Heart left ventricle (tissue), 16 donors: ENCODE results near the gene ATP1B3. TPM values are rescaled to one million over a fixed set of nuclear protein-coding genes. Genes with fewer than 3 reads are reported as not detected.

Experiments used
- ATAC-seq, 4 donors: fragments of 200-7000 bp; cut with Tn5 transposase; one replicate each; pipeline ENCODE4 v1.9.1; 2020 to 2022; ENCODE audit warnings: moderate library complexity in 4 of 4, mild to moderate bottlenecking in 3 of 4, moderate number of reproducible peaks in 1 of 4
- DNase-seq, 5 donors: peaks; one replicate each; pipeline ENCODE4 v3.0.0-alpha.2; 2020
- H3K27ac ChIP-seq, 12 donors: fragments of 200-600 bp; sonication (generic) in 4 of 12; one replicate each; pipeline versions ENCODE4 v1.5.0 to v1.8.0; 2016 to 2022; ENCODE audit warnings: mild to moderate bottlenecking in 2 of 12
- H3K27me3 ChIP-seq, 9 donors: fragments of 200-600 bp; sonication (generic) in 2 of 9; one replicate each; pipeline versions ENCODE4 v1.5.1 to v1.8.0; 2016 to 2022; ENCODE audit warnings: mild to moderate bottlenecking in 3 of 9
- H3K36me3 ChIP-seq, 9 donors: fragments of 200-600 bp; sonication (generic) in 2 of 9; one replicate each; pipeline versions ENCODE4 v1.5.0 to v1.8.0; 2018 to 2022; ENCODE audit warnings: mild to moderate bottlenecking in 2 of 9
- H3K4me1 ChIP-seq, 12 donors: fragments of 200-600 bp; sonication (generic) in 4 of 12; one replicate each; pipeline versions ENCODE4 v1.5.0 to v1.8.0; 2016 to 2022; ENCODE audit warnings: mild to moderate bottlenecking in 3 of 12
- H3K4me3 ChIP-seq, 12 donors: fragments of 200-600 bp; sonication (generic) in 4 of 12; one replicate each; pipeline versions ENCODE4 v1.5.0 to v1.8.0; 2017 to 2022; ENCODE audit warnings: mild to moderate bottlenecking in 9 of 12, moderate library complexity in 4 of 12
- H3K9me3 ChIP-seq, 12 donors: fragments of 200-600 bp; sonication (generic) in 4 of 12; one replicate each; pipeline versions ENCODE4 v1.5.0 to v1.8.0; 2016 to 2022; ENCODE audit warnings: mild to moderate bottlenecking in 1 of 12
- CTCF ChIP-seq, 12 donors: fragments of 200-600 bp; sonication (generic) in 4 of 12; IDR thresholded peaks; one replicate each; pipeline versions ENCODE4 v1.5.0 to v1.8.0; 2018 to 2022; ENCODE audit warnings: antibody characterized with exemption in 12 of 12, mild to moderate bottlenecking in 5 of 12
- POLR2A ChIP-seq, 2 donors: fragments of 450-650 bp; IDR thresholded peaks; one replicate each; pipeline ENCODE4 v1.6.1; 2017; ENCODE audit warnings: antibody characterized with exemption in 2 of 2, mild to moderate bottlenecking in 2 of 2, moderate library complexity in 2 of 2
- WGBS, 4 donors: extraction: QIAGEN DNeasy Blood & Tissue Kit in 2 of 4; methylation state at CpG; one replicate each; pipeline versions ENCODE4 v1.1.5 to v1.1.7; 2013 to 2018; 5-methylcytosine and 5-hydroxymethylcytosine counted together
- intact Hi-C, 10 donors: fragments of 100-400 bp; cut with DNase I; formaldehyde crosslinking; loops; one replicate each; pipeline versions ENCODE4 v1.11.1 to v1.14.2; 2022
- polyA plus RNA-seq, 2 donors: library from polyadenylated mRNA; stranded (reverse); fragments of 200-250 nt; gene quantifications; one replicate each; pipeline ENCODE4 v1.2.3, GENCODE V29; 2013
- total RNA-seq, 9 donors: library from RNA; depleted of rRNA in 2 of 9; stranded (reverse); fragments of >200 nt in 2 of 9; fragmentation: NEBNext Ultra II Directional in 3 of 9; extraction: Animal tissue kit (Norgen Biotek cat#: 25700) in 3 of 9; gene quantifications; one replicate each; pipeline versions ENCODE4 v1.1.0 to v1.2.4, GENCODE V29; 2016 to 2023
- donor health status: ischemic (EF 13 %, LVEDD 7.1; RV severe dilation, severe dysfunction).
- donor health status: healthy with polysubstance abuse.
- donor health status: DM: no; HTN: yes; CAD: no.
- donor health status: DM: no; HTN: no; CAD: no.
- donor health status: ischemic (EF 25% LVEDD 6.9; RV normal size, moderate dysfunction).
- donor health status: ischemic (EF 25% LVEDD 5.7; RV mildly dilated, moderate dysfunction).
- donor health status: healthy.
- donor health status: DM: yes; HTN: yes; CAD: no.
- donor health status: ischemic (EF 35%, LVEDD 5.7; RV mildly dilated, moderate dysfunction).
- donor health status: nonischemic (EF 11% LVEDD 7.7; RV severe dilation, severe dysfunction).
- donor health status: DM: yes; HTN: yes; CAD: no.
- donor health status: PGD.
- donor health status: ischemic (EF 29% LVEDD 5.4; RV normal size, mild dysfunction).
- donor health status: nonischemic (EF 23%, LVEDD 6.1; RV moderate dilation, normal function).

ATP1B3 gene
- total and polyA plus RNA-seq, 11 donors: 19.1 to 90.0 (median 46.1) TPM

- ATAC-seq (no peak), DNase-seq (no peak)
- no peak overlapping the region for H3K4me3 ChIP-seq
- WGBS, 4 donors: 83 to 90% (median 86%) methylated on average over 7 of the region's 7 CpGs
- no peaks in the 10 kb centered on the region for H3K9me3 ChIP-seq
- no peak overlapping the region for H3K27ac ChIP-seq
- H3K4me1 ChIP-seq: peaks cover 0 to 7% (median 0%) of the 10 kb centered on the region in 12 donors
- TF ChIP-seq CTCF (IDR thresholded peaks at IDR 0.05): no peak
- no peak for TF ChIP-seq POLR2A (IDR thresholded peaks at IDR 0.05)
- intact Hi-C loops: no loop called here
- H3K36me3 ChIP-seq: peaks cover 0 to 27% (median 10%) of the 10 kb centered on the region in 9 donors
- no peaks in the 10 kb centered on the region for H3K27me3 ChIP-seq
Observed at GRCh38 chr3:141929341-141929995, 53.0 kb downstream of the ATP1B3 start.

DNA sequence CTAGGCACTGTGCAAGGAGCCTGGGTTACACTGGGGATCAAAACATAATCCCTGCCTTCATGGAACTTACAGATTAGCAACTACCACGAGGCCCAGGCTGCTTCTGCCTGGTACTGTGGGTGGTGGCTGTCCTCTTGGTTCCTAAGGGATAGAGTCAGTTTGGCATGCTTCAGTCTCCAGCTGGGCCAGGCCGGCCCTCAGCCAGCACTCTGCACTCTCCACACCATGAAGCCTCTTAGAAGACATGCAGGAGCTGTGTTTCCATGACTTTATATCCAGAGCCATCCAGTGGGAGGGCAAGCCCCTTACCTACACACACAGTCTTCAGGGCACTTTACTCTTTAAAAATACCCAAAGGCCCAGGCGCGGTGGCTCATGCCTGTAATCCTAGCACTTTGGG, 54.4 kb downstream of the ATP1B3 start:
- 89 to 97% (median 91%) methylated on average over 4 of the region's 4 CpGs for WGBS, 4 donors
- intact Hi-C loops: no loop called here
- no peaks in the 10 kb centered on the region for H3K27me3 ChIP-seq
- no peak overlapping the region for H3K27ac ChIP-seq
- H3K9me3 ChIP-seq: no peaks in the 10 kb centered on the region
- ATAC-seq (no peak), DNase-seq (no peak)
- H3K36me3 ChIP-seq: peaks cover 0 to 16% (median 3%) of the 10 kb centered on the region in 9 donors
- no peak overlapping the region for H3K4me3 ChIP-seq
- peaks cover 0 to 7% (median 0%) of the 10 kb centered on the region in 12 donors for H3K4me1 ChIP-seq
- no peak for TF ChIP-seq POLR2A (IDR thresholded peaks at IDR 0.05)
- no peak for TF ChIP-seq CTCF (IDR thresholded peaks at IDR 0.05)

DNA sequence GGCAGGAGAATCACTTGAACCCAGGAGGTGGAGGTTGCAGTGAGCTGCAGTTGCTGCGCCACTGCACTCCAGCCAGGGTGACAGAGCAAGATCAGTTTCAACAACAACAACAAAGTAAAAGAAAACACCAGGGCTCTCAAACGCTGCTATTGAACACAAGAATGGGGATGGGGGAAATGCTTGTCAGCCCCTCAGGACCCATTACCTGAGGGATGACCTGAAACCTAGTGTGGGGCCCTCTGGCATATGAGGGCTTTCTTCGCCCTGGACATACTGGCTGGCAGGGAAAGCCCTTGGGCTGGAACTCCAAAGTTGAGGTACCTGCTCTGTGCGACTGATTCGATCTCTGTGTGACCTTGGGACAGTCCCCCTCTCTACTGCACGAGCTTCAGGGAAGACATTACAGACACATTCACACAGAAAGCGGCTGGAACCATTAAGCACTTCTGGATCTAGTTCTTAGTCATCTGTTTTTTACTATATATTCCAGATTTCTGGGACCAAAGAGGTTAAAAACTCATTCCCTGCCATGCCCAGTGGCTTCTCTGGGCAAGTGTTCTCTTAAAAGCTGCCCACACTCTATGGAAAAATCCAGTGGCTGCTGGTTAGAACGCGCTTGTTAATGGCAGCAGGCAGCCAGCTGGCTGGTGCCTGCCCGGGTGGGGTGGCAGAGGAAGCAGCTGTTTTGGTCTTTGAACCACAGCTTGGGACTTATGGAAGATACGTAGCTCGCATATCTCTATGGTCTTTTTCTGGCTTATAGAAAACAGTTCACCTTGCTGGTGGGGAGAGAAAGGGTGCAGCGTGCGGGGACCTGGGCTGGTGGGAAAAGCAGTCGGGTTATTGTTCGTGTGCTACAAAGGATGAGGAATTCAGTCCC, 57.2 kb downstream of the ATP1B3 start:
- no peak overlapping the region for H3K4me3 ChIP-seq
- no peaks in the 10 kb centered on the region for H3K27me3 ChIP-seq
- DNase-seq (no peak), ATAC-seq (no peak)
- H3K9me3 ChIP-seq: no peaks in the 10 kb centered on the region
- intact Hi-C loops: no loop called here
- TF ChIP-seq CTCF (IDR thresholded peaks at IDR 0.05) (no peak), POLR2A (IDR thresholded peaks at IDR 0.05) (no peak)
- no peak overlapping the region for H3K27ac ChIP-seq
- 83 to 91% (median 88%) methylated on average over 16 of the region's 16 CpGs for WGBS, 4 donors
- no peaks in the 10 kb centered on the region for H3K36me3 ChIP-seq
- peaks cover 0 to 7% (median 0%) of the 10 kb centered on the region in 12 donors for H3K4me1 ChIP-seq

DNA sequence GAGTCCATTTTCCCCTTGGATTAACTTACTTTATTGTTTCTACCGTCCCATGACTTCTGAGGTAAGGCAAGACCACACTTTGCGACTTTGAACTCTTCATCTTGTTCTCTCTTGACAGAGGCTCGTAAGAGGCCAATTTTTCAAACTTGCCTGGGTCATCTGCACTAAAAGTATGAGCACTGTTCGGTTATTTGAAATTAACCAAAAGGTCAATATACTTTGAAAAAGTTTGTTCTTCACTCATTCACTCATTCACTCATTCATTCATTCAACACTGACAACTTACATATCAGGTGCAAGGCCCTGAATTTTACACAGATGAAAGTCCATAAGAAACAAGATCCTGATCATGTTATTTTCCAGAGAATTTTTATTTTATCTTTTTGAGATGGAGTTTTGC, 57.9 kb downstream of the ATP1B3 start:
- intact Hi-C loops: no loop called here
- ATAC-seq (no peak), DNase-seq (no peak)
- no peaks in the 10 kb centered on the region for H3K4me1 ChIP-seq
- WGBS, 4 donors: 84 to 90% (median 87%) methylated on average over 4 of the region's 4 CpGs
- H3K27me3 ChIP-seq: no peaks in the 10 kb centered on the region
- H3K4me3 ChIP-seq: no peak overlapping the region
- TF ChIP-seq POLR2A (IDR thresholded peaks at IDR 0.05): no peak
- no peak for TF ChIP-seq CTCF (IDR thresholded peaks at IDR 0.05)
- no peaks in the 10 kb centered on the region for H3K9me3 ChIP-seq
- no peak overlapping the region for H3K27ac ChIP-seq
- no peaks in the 10 kb centered on the region for H3K36me3 ChIP-seq
